NB4 (cell line): Measurements from ENCODE around the gene ASCL2.

Source experiments
- CTCF ChIP-seq: IDR thresholded peaks from one replicate; pipeline ENCODE4 v1.5.1; 2012; ENCODE audit warnings: low read depth, low read length
- MAX ChIP-seq: IDR thresholded peaks from 2 replicates; pipeline ENCODE4 v1.6.1; 2011; ENCODE audit warnings: low read depth, low read length
- MYC ChIP-seq: IDR thresholded peaks from 2 replicates; pipeline ENCODE4 v1.6.1; 2011; ENCODE audit warnings: low read depth, low read length
- POLR2A ChIP-seq: IDR thresholded peaks from 2 replicates; pipeline ENCODE4 v1.6.1; 2011; ENCODE audit warnings: mild to moderate bottlenecking; ENCODE audit not compliant: insufficient read length; ENCODE audit errors: extremely low read depth

DNA sequence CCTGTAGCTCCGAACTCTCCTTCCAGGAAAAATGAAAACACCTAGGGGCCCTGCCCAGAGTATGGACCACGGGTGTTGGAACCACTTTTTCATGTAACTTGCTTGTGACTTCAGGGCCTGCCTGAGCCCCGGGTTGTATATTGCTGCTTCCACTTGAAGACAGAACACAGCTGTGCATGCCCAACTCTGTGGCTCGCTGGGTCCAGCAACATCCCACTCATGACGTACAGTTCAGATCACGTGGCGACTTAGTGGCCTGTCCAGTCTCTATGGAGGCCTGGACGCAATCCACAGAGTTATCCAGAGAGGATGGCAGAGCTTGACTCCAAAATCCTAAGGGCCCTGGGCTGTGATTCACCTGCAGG, 24.5 kb upstream of the ASCL2 start:
- TF ChIP-seq CTCF (no peak), POLR2A (no peak), MAX (no peak), MYC (no peak)
